Left colon (tissue), 2 donors: ENCODE measurements around the gene B9D1. TPM values are rescaled to one million over a fixed set of nuclear protein-coding genes. Genes with fewer than 3 reads are reported as not detected.

Experiments used
- ATAC-seq: fragments of 200-7000 bp; cut with Tn5 transposase; one replicate; pipeline ENCODE4 v1.9.1; 2020; ENCODE audit warnings: mild to moderate bottlenecking, moderate library complexity
- DNase-seq, 2 donors: peaks; one replicate each; pipeline ENCODE4 v3.0.0-alpha.2; 2020
- intact Hi-C, 2 donors: fragments of 100-400 bp; cut with DNase I in 1 of 2; cut with micrococcal nuclease in 1 of 2; formaldehyde crosslinking; loops; one replicate each; pipeline versions ENCODE4 v1.11.2 to v1.14.0; 2022; cut with DNase I, micrococcal nuclease
- total RNA-seq, 2 donors: library from RNA; stranded (reverse); fragmentation: NEBNext Ultra II Directional; extraction: Animal tissue kit (Norgen Biotek cat#: 25700); gene quantifications; one replicate each; pipeline ENCODE4 v1.2.1, GENCODE V29; 2021
- donor health status: DM: no; HTN: no; CAD: no.
- donor health status: DM: yes; HTN: yes; CAD: no.

B9D1 gene
- total RNA-seq, 2 donors from 2014 or later: 7.1 to 7.3 TPM

DNA sequence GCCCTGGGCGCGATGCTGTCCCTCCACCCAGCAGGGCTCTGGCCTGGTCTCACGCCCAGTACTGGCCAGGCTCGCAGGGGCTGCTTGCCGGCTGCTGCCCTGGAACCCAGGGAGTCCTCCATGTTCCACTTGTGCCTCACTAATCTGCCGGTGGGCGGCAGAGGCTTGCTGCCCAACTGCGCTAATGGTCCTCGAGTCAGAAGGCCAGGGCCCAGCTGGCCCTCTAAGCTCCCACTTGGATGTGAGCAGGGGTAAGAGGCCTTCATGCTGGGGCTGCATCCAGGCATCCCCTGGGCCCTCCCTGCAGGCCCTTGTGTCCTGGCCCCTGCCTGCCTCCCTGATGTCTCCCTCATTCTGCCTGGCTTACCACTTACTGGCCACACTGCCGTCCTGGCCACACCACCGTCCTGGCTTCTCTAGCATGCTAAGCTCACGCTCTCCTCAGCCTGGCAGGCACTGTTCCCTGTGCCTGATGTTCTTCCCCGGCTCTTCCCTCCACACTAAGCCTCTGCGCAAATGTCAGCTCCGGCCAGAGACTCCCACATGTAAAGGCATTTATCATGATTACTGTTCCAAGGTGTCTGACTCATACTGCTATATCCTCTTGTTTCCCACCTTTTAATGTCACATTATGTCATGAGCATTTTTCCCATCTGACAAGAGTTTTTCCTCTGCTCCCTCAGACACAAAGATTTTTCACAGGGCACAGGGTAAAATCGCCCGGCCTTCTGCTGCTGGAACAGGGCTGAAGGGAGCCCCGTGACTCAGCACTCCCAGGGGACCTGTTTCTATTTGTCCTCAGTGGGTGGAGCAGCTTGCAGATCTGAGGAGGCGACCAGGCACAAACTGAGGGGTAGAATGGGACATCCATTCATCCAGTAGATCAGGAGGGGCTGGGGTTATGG is 15.9 kb downstream of the B9D1 start:
- DNase-seq: peak in 1 of 2 donors; percentile 26
- peak; percentile 21 for ATAC-seq
- intact Hi-C loops: no loop called here

DNA sequence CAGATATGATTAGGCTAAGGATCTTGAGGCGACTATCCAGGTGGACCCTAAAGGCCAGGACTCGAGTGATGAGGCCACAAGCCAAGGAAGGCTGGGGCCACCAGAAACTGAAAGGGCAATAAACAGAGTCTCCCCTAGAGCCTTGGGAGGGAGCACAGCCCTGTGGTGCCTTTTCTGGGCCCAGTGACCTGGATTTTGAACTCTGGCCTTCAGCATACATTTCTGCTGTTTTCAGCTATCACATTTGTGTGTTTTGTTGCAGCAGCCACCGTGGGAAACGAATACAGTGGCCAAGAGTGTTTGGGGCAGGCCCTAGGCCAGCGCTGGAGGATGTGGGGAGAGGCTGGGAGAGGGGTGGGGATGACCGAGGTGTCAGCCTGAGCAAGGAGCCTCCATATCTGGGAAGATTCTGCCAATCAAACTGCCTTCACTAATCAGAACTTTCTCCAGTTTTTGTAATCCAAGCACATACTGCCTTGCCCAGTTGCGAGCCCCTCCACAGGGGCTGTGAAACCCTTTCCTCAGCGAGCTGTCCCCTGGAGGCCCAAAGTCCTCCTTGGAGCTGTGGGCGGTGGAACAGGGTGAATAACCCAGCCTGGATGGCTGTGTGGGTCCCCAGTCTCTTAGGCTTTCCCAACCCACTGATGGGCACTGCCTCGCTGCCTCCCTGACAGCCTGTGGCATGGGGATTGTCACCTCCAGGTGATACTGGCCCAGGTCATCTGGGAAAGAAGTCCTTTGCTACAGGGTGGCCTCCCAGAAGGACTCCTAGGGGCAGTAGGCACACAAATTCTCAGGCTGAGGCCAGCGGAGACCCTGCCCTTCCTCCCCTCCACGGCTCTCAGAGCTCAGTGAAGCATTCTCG is 16.8 kb downstream of the B9D1 start:
- intact Hi-C loops: no loop called here
- no peak for ATAC-seq
- no peak for DNase-seq

GRCh38 chr17:19345067-19345460 is 17.5 kb downstream of the B9D1 start:
- DNase-seq (no peak), ATAC-seq (no peak)
- intact Hi-C loops: no loop called here

DNA sequence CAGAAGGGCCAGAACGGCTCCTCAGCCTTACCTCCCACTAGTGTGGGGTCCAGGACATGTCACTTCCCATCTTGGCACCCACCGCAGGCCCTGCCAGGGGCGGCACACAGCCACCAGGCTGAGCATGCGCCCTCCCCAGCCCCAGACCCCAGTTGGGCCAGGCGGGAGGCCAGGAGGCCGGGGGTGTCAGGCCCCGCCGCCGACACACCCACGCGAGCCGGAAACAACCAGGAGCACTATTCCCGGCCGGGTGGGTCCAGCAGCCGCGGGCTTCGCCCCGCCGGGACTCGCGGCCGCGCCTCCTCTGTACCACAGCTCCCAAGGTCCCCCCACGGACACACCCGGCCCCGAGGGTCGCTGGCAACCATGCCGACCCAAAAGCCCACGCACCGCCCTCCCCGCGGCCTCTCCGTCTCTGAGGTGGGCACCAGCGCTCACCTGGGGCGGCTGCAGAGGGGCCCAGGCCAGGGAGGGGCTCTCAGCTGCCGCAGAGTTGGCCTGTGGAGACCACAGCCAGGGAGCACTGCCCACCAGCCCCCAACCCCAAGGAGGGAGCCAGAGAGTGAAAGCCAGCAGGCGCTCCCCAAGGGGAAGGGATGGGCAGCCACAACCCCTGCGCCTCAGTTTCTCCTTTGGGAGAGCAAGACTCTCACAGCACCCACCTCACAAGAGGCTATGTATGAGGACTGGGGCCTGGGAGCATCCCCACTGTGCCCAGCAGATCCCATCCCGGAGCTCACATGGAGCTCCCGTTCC is 18.0 kb downstream of the B9D1 start:
- DNase-seq: no peak
- peak; percentile 21 for ATAC-seq
- intact Hi-C loops: no loop called here

GRCh38 chr17:19343671-19344151 is 18.8 kb downstream of the B9D1 start:
- intact Hi-C loops: no loop called here
- DNase-seq (no peak), ATAC-seq (peak; percentile 3)

DNA sequence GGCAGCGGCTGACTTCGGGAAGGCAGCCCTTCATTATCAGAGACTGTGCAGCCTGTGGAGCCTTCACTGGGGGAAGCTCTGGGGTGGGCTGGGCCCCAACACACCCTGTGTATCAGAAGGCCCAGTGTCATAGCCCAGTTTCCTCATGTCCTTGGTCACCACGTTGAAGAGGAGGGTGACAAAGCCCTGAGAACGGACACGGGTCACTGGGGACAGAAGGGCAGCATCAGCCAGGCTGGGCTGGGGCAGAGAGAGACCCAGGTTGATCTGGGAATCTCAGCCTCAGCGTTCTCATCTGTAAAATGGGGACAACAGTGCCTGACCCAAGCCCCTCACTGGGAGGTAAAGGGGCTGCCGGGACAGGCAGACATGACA is 19.3 kb downstream of the B9D1 start:
- DNase-seq (no peak), ATAC-seq (no peak)
- intact Hi-C loops: no loop called here

GRCh38 chr17:19342611-19343255 is 19.8 kb downstream of the B9D1 start:
- DNase-seq (no peak), ATAC-seq (no peak)
- intact Hi-C loops: no loop called here

DNA sequence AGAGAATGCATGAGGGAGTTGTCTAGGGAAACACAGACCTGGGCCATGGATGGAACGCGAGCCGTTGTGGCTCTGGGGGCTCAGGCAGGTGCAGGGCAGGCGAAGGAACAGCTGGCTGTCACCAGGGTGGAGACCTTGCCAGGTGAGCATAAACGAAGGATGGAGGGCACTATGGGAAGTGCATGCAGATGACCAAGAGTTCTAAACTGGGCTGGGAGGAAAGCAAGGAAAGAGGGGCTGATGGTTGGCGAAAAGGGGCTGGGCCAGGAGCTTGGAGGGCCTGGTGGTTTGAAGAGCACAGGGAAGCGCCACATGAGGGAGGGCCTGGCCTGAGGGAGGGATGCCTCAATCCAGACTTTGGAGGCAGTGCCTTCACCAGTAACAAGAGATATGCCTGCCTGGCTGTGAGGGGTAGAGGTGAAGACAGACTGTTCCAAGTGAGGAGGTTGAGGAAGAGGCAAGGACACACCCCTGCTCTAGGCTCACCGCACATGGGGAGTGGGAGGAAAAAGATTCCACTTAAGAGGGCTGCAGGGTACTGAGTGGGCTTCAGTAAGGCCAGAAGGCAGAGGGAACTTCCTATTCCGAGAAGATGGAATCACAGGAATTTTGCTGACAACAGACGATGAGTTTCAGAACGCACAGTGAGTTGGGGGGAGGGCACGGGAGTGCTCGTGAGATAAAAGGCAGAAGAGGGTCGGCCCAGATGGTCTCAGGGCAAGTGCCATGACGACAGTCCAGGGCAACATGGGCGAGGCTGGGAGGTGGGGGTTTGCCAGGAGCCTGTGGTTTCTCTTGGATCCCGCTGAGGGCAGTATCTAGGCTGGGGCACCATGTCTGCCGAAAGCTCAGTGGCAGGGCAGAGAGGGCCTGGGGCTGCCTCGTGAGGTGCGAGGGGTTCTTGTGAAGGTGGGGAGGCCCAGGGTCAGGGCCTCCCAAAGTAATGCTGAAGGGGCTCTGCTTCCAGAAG is 20.6 kb downstream of the B9D1 start:
- intact Hi-C loops: no loop called here
- DNase-seq (no peak), ATAC-seq (no peak)

DNA sequence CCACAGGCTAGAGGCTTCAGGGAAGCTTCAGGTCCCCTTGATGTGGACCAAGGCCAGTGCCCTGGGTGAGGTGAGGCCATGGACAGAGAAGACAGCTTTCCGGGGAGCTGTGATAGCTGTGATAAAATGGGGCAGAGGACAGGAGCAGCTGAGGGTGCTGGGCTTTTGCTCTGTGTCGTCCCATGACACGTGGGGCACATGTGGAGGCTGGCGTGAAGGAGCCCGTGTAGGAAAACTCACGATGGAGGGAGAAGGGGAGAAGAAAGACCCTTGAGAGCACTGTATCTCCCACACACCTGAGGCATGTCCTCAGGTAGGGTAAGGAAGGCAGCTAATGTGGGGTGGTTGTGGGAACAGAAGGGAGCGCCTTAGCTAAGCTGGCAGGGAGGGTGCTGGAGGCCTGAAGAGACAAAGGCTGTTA is 21.3 kb downstream of the B9D1 start:
- ATAC-seq: no peak

GRCh38 chr17:19339341-19339815 is 23.1 kb downstream of the B9D1 start:
- no peak for ATAC-seq
- intact Hi-C loops: no loop called here
- DNase-seq: no peak

More for the DNA sequence above, 21.3 kb downstream of the B9D1 start:
- intact Hi-C loops: no loop called here
- DNase-seq: no peak

- DNase-seq: peak; percentile 67 to 83
- peak; percentile 87 for ATAC-seq
- intact Hi-C loops: no loop called here
Observed at GRCh38 chr17:19338031-19338990, 24.2 kb downstream of the B9D1 start.

- no peak for ATAC-seq
Observed at GRCh38 chr17:19337712-19338023, 24.9 kb downstream of the B9D1 start.

GRCh38 chr17:19336938-19337711 is 25.4 kb downstream of the B9D1 start:
- intact Hi-C loops: no loop called here
- peak; percentile 6 for ATAC-seq
- no peak for DNase-seq

More at GRCh38 chr17:19337712-19338023, 24.9 kb downstream of the B9D1 start:
- DNase-seq: no peak
- intact Hi-C loops: no loop called here

DNA sequence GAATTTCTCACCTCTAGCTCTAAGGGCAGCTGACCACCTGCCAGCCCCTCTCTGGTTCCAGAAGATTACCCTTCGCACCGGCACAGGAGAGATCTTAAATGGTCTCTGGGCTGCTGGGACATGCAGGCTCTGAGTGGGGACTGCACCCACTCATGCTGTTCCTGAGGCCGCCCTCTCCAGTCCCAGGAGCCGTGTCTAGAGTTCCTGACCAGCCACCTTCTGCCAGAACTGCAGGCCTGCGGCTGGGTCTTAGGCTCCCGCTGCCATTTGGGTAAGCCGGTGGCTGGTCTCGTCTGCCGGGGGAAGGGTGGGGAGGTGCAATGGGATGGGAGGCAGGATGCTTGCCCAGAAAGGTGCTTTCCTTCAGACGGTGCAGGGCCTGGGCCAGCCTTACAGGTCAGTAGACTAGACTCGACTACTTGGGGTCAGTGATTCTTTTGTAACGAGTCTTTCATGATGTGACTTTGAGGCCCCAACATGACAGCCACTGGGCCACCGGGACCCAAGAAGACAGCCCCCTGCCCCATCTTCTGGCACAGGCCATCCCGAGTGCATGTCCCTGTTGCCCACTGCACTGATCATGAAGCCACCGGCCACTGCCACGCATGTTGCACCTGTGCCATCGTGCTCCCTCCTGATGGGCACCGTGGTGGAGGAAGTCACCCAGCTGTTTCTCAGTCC is 26.4 kb downstream of the B9D1 start:
- no peak for DNase-seq
- no peak for ATAC-seq
- intact Hi-C loops: no loop called here

GRCh38 chr17:19334331-19334730 is 28.2 kb downstream of the B9D1 start:
- DNase-seq (no peak), ATAC-seq (no peak)
- intact Hi-C loops: no loop called here
